ENCODE results near the gene KCNK5.

The KCNK5 gene, protein sequence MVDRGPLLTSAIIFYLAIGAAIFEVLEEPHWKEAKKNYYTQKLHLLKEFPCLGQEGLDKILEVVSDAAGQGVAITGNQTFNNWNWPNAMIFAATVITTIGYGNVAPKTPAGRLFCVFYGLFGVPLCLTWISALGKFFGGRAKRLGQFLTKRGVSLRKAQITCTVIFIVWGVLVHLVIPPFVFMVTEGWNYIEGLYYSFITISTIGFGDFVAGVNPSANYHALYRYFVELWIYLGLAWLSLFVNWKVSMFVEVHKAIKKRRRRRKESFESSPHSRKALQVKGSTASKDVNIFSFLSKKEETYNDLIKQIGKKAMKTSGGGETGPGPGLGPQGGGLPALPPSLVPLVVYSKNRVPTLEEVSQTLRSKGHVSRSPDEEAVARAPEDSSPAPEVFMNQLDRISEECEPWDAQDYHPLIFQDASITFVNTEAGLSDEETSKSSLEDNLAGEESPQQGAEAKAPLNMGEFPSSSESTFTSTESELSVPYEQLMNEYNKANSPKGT
- long read RNA-seq, donor 1 = 0 reads
- long read RNA-seq, donor 2, partial matches to known transcripts = 0 of 1 reads
- long read RNA-seq, donor 2, other reads (novel, unspliced or antisense) = 0 of 1 reads
- long read RNA-seq, donor 3 = 0 reads
- long read RNA-seq, donor 4 = 0 reads
- long read RNA-seq, donor 5, partial matches to known transcripts = 5 of 6 reads
- long read RNA-seq, donor 5, other reads (novel, unspliced or antisense) = 0 of 6 reads
- long read RNA-seq, donor 6, partial matches to known transcripts = 0 of 3 reads
- long read RNA-seq, donor 6, other reads (novel, unspliced or antisense) = 0 of 3 reads
- long read RNA-seq, donor 7, partial matches to known transcripts = 0 of 1 reads
- long read RNA-seq, donor 7, other reads (novel, unspliced or antisense) = 0 of 1 reads
- long read RNA-seq, donor 8 = 0 reads

DNA sequence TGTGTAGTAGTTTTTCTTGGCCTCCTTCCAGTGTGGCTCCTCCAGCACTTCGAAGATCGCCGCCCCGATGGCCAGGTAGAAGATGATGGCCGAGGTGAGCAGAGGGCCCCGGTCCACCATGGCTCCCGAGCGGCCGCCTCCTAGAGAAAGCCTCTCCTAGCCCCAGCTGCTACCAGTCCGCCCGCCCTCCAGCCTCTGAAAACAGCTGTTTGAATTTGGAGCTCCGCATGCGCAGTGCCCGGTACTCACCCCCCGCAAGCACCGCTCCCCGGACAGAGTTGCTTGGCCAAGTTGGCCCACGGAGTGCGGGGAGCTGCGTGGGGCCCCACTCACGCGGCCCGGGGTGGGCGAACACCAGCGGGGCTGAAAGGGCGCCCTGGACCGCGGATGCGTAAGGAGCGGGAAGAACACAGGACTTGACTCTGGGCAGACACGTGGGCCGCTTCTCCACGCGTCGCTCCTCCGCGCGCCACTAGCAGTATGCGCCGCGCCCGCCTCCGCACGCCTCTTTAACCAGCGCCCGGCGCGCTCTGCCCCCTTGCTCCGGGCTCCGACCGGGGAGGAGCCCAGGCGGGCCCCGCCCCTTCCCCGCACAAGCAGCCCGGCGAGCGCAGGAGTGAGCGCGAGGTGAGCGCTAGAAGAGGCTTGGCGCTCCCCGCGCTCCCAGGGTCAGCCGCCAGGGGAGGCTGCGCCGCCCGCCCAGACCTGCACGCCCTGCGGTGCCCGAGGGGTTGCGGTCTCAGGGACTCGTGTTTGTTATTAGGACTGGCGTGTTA is at the start of gene KCNK5:
KCNK5 (minus strand) TSS at position 484 of the 776 bp plus-strand sequence; CDS start at position 120, 364 bp downstream.
- DNase-seq = peak; percentile 84

DNA sequence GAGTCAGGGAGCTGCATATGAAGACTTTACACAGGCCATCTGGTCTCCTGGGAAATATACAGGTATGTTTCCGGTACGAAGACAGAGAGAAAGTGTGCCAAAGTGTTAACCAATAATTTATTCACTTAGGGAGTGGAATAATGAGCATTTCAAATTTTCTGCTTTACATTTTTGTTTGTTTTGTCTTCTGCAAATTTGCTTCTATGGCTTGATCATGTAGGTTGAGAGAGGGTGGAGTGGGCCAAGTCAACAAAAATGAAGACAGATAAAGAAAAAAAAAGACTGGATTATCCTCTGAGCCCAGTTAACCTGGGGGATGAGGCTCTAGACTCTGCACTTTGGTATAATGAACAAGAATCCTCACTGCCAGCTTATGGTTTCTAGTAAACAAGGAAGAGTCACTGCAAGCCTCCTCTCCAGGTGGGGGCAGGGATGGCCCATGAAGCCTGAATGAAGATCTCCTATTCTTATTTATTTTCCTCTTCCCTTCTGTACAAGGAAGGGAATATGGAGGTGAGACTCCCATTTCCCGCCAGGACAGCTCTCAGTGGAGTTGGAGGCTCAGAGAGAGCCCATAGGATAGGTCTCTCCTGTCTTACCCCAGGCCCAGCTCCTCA is 47.2 kb upstream of the KCNK5 start:
- DNase-seq = no peak

DNA sequence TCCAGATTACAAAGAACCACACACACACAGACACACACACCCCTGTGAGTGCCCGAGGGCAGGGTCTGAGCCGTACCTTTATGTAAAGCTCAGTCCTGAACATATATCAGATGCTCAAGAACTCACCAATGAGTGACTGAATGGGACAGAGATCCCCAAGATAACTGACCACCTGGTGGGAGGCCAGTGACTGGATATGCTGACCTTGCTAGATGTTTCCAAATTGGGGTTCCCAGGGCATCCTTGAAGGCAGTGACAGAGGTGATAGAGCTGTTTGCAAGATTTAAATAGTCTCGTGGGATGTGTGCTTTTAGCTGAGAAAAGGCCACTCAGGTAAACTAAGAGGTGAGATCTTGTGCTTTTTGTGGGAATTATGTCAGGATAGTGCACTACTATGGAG is 45.6 kb upstream of the KCNK5 start:
- no peak for DNase-seq

DNA sequence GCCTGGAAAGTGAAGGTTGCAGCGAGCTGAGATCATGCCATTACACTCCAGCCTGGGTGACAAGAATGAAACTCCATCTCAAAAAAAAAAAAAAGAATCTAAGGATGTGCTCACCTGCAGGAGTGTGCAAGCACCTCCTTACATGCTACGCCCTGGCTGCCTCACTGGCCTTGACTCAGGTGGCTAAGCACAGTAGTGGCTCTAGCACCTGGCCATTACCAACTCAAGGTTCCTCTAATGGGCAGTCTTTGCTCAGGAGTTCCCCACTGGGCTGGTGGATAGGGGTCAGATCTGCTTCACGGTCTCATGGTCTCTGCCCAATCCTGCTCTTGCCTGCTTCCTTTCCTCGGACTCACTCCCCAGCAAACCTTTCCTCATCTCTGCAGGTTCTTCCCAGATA is 45.2 kb upstream of the KCNK5 start:
- no peak for DNase-seq

DNA sequence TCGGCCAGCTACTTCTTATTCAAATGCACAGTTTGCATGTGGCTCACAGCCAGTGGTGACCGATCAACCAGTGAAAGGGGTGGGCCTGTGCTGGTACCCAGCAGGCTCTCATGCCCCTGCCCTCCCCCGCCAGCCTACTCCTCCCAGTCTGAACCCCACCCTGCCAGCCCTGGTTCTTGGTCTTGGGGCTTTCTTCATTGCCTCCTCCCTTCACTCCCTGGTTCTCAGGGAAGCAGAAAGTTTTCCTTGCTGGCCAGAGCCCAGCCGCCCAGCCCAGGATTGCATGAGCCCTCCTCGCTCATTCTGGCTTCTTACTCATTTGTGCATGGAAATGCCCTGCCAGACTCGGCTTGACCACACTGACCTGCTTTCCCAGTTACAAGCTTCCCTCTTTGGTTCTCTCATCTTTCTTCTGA is 44.1 kb upstream of the KCNK5 start:
- DNase-seq = no peak

DNA sequence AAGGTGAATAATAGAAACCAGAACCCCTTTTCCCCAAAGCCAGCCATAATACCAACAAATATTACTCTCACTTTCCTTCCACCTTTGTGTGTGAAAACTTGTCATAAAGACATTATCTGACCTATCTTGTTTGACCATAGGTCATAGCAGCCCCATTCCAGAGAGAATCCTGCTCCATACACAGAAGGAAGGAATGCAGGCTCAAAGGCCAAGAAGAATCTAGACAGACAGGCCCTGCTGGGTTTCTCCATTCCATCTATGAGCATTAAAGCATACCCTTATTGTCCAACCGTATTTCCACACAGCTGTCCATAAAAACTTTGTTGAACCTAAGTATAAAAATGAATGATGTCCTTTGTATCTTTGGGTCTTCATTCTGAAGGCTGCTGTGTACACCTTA is 40.7 kb upstream of the KCNK5 start:
- no peak for DNase-seq

DNA sequence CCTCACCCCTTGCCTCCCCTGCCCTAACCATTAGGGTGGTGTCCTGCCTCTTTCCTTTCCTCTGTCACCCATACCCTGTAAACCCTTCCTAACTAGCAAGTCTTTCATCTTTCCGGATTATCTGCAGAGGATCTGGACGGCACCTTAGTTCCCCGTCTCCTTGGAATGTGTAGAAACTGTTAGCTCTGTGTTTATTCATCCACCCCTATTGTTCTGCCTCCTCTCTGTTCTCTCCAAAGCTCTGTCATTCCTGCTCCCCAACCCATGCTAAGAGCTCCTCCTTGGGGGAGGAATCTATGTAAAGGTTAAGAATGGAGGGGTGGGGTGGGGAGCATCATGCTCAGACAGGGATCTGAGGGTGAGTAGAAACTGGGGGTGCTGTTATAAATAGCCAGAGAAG is 39.4 kb upstream of the KCNK5 start:
- DNase-seq = no peak

DNA sequence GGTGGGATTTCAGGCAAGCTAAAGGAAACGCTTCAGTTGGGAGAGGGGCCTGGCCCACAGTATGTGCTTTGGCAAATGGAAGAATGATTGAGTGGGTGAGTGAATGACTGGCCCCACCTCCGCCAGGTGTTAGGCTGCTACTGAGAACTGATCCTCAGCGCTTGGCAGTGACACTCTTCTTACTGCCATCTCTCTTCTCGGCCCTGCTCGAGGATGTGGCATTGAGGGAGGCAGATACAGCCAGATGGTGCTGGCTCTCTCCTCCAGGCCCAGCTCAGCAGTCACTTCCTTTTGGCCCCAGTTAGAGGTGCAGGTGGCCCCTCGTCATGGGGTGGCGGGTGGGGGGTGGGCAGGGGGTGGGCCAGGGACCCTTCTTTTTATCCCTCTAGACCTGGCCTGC is 38.9 kb upstream of the KCNK5 start:
- DNase-seq = no peak

DNA sequence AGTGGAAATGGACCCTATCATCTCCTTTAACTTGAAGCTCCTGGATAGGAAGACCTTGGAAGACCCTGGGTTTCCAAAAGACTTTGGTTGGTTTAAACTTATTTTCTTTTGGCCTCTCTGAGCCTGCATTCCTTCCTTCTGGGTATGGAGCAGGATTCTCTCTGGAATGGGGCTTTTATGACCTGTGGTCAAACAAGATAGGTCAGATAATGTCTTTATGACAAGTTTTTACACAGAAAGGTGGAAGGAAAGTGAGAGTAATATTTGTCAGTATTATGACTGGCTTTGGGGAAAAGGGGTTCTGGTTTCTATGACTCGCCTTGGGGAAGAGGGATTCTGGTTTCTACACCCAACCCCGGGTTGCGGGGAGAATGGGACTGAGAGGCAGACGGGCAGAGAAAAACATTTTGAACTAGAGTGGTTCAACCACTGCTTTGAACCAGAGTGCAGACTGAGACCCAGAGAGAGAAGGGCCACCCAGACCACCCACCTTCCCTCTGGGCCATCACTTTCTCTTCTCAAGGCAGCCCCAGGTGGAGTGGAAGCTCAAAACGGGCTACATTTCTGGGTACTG is 37.6 kb upstream of the KCNK5 start:
- DNase-seq = no peak

DNA sequence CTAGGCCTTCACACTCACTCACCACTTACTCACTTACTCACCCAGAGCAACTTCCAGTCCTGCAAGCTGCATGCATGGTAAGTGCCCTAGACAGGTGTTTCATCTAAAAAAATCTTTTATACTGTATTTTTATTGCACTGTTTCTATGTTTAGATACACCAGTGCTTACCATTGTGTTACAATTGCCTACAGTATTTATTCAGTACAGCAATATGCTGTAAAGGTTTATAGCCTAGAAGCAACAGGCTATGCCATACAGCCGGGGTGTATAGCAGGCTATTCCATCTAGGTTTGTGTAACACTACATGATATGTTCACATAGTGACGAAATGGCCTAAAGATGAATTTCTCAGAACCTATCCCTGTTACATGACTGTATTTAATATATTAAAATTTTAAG is 37.1 kb upstream of the KCNK5 start:
- DNase-seq = no peak

DNA sequence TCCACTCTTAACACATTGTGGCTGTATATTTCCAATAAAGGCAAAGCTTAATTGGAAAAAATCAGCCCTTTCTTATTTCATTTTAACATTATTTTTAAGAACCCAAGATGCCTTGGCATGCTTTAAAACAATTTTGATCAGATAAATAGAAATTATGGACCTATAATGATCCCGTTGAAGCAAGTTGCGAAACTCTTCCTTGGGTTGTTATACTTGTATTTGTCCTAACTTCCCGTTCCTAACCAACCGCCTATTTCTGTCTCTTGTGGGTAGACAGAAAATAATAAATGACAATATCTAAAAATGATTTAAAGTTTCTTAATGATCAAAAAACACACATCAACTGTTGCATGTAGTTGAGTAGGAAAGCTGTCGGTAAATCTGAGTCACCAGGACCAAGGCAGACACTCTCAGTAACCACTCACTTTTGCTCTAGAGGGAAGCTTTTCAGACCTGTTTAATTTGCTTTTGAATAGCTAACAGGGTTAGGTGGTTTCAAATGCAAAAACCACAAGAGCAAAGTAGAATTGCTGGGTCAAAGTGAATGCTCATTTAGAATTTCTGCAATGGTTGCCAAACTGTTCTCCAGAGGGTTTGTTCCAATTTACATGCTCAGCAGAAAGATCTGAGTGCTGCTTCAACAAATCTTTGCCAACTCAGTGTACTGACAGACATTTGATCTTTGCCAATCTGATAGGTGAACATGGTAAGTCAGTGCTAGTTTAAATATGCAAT is 34.2 kb upstream of the KCNK5 start:
- no peak for DNase-seq

DNA sequence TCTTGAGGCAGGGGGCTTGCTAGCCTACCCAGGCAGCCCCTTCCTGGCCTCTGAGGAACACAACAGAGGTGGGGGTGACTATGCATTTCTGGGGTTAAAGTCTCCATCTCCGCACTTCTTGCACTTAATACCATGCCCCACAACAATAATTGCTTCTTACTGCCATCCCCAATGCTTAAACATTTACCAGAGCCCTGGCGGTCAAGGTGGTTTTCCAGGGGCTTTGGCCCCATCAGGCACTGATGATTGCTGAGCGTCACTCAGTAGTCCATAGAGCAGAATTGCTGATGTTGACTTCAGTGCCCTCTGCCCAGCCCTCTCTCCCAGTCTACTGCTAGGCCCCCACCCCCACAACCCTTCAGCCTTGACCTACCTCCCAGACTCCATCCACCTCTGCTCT is 32.5 kb upstream of the KCNK5 start:
- no peak for DNase-seq

DNA sequence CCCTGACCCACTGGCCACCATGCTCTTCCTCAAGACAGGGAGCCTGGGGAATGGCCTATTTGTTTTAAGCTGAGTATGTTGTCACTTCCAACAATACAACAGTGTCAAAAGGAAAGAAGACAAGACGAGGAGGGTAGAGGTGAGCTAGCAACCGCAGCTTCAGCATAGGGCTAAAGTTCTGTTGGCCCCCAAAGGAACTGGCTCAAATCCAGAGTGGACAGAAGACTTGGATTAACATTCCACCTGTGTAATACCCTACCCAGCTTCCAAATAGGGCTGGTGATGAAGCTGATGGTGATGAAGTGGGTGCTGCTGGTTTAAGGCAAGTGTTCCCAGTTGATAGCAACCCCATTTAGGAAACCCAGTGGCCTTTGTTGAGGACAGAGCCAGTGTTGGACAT is 31.7 kb upstream of the KCNK5 start:
- DNase-seq = no peak

DNA sequence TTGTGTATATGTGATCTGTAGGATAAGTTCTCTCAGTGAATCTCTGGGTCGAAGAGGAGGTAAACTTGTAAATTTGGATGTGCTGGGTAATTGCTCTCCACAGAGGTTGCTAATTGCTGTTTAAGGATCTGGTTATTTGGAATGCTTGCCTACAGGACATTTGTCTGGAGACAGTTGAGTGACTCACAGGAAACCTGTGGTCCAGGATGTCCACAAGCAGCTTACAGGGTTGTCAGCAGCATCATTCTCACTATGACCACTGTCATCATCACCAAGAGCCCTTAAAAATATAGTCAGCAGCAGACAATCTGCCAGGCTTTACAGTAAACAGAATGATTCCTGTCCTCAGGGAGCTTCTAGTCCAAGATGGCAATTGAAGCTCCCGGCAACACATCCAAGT is 31.2 kb upstream of the KCNK5 start:
- DNase-seq = no peak

DNA sequence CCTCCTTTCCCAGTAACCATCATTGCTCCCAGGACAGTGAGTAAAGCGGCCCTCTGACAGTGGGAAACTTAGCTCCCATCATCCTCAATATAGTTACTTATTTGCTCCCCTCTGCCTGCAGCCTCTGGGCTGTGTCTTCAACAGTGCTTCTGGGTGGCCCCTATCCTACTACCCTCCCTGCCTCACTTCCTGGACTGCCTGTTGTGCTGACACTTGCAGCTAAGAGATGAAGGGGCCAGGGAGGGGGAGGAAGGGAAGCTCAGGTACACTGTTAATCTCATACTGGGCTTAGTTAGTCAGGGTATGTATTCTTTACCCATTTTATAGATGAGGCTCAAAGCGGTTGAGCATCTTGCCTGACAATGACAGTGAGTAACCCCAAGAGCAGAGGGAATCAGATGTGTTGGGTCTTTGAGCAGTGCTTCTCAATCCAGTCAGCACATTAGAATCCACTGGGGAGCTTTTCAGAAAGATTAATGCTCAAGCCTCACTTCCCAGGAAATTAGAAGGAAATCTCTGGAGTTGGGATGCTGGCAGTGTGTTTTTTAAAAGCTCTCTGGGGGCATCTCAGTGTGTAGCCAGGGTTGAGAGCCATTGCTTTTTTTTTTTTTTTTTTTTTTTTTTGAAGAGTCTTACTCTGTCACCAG is 27.1 kb upstream of the KCNK5 start:
- no peak for DNase-seq

DNA sequence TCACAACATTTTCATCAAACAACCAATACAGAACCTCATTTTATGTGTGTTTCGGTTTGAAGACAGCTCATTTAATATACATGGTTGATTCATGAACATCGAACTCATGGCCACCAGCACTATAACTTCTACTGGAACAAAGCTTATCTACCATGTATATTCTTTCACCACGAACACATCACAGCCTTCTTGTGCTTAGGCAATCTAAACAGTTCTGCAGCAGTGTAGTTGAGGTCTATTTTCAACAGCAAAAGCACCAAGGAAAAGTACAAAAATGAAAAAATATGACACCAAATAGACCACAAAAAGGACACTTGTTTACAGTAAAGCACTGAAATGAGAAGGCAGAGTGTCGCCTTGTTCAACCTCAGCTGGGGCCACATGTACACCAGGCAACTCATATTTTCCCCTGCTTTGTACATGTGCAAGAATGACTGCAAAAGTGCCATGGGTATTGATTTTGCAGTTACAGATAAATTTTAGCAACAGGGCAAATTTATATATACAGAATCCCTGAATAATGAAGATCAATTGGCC is 25.8 kb upstream of the KCNK5 start:
- DNase-seq = no peak

DNA sequence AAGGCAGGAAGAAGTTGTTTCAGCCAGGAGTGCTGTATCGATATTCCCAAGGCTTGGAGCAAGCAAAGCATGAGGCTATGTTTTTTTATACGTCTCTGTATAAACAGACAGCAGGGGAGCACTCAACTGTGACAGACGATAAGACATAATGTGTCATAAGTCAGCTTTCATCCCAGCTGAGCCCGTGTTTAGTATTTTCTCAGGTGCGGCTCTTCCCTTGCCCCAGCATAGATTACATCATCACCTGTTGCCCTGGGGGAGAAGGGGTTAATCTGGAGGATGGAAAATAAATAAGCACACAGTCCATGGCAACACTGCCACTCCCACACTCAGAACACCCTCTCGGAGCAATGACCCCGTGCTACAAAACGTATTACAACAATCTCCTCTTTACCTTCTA is 22.1 kb upstream of the KCNK5 start:
- DNase-seq = peak; percentile 41

DNA sequence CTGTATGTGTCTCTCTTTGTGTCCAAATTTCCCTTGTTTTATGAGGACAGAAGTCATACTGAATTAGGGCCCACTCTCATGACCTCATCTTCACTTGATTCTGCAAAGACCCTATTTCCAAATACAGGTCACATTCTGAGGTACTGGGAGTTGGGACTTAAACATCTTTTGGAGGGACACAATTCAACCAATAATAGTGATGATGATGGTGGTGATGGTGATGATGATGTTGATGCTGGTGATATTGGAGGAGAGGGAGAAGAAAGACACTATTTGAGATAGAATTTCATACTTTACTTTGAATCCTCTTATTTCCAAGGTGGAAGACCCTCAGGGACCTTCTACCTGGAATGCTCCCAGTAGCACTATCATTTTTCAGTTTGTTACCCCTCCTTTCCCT is 21.2 kb upstream of the KCNK5 start:
- DNase-seq = no peak

DNA sequence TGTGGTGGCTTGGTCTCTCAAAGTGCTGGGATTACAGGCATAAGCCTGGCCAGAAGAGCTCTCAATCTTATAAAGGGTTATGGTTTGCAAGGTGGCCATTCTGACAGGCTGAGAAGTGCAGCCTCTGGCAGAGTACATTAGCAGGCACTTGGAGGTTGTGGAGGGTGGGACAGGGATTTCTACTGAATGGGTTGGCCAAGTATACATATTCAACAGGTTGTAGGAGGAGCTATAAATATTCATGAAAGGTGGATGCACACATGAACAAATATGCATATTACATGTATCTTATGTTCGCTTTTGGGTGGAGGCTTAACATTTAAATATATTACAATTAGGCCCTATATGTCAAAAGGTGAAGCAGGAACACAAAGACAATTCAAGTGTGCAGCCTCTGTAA is 20.0 kb upstream of the KCNK5 start:
- DNase-seq = no peak

DNA sequence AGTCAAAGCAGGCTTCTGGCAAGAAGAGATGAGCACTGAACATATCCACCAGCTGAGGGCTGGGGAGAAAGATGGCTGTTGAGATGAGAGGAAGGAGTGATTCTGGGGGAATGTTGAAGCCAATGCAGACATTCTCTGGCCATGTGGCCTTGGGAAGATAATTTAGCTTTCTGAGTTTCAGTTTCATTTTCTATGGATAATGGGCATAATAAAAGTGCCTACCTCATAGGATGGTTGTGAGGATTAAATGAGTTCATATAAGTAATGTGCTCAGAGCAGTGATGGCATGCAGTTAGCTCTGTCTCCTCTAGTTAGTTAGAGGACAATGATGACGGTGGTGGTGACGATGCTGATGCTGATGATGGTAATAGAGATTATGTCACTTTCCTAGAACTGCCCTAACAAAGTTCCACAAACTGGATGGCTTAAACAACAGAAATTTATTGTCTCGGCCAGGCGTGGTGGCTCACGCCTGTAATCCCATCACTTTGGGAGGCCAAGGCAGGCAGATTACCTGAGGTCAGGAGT is 18.5 kb upstream of the KCNK5 start:
- no peak for DNase-seq
